B cell (primary cell): Measurements from ENCODE around the gene LMBRD1. TPM values are rescaled to one million over a fixed set of nuclear protein-coding genes. Genes with fewer than 3 reads are reported as not detected.

Experiments
- ATAC-seq: fragments of 200-7000 bp; cut with Tn5 transposase; one replicate; pipeline ENCODE4 v1.10.0; 2021; ENCODE audit warnings: low read depth, mild to moderate bottlenecking, moderate number of reproducible peaks, moderate library complexity
- CTCF ChIA-PET: fragments of 350-600 bp; sonication (Branson Sonifier 250); formaldehyde crosslinking; loops from one replicate; lab custom pipeline; 2021; ENCODE audit warnings: antibody characterized with exemption, inconsistent platforms; lab: Charles Lee
- POLR2A ChIA-PET: fragments of 350-600 bp; sonication (Branson Sonifier 250); formaldehyde crosslinking; loops from one replicate; lab custom pipeline; 2021; ENCODE audit warnings: antibody characterized with exemption; lab: Charles Lee
- DNase-seq: peaks from one replicate; pipeline ENCODE4 v3.0.0; 2013
- H2AFZ ChIP-seq: 2 replicates; pipeline ENCODE4 v1.6.1; 2012; ENCODE audit warnings: mild to moderate bottlenecking, low read depth, low read length; ENCODE audit not compliant: insufficient read depth, poor library complexity, severe bottlenecking
- H3K27ac ChIP-seq, 2 donors: 1 replicate in 1 of 2; 2 replicates in 1 of 2; pipeline ENCODE4 v1.5.1; 2012 to 2013; ENCODE audit warnings: low read length in 2 of 2, mild to moderate bottlenecking in 2 of 2, moderate library complexity in 1 of 2
- H3K27me3 ChIP-seq, 4 experiments: fragments of 200-600 bp in 1 of 4; sonication (generic) in 1 of 4; replicated peaks in 1 of 4; 1 replicate in 2 of 4; 2 replicates in 2 of 4; pipeline versions ENCODE4 v1.6.1 to v1.7.0; 2013 to 2016; ENCODE audit warnings: low read length in 3 of 4, mild to moderate bottlenecking in 2 of 4, mixed read lengths in 1 of 4, moderate library complexity in 1 of 4; ENCODE audit not compliant: insufficient read depth in 4 of 4, control insufficient read depth in 3 of 4; ENCODE audit errors: control extremely low read depth in 1 of 4
- H3K36me3 ChIP-seq, 2 experiments: replicated peaks in 1 of 2; 1 replicate in 1 of 2; 2 replicates in 1 of 2; pipeline versions ENCODE4 v1.6.1 to v1.7.1; 2013; ENCODE audit warnings: low read length in 1 of 2; ENCODE audit not compliant: insufficient read depth in 2 of 2, control insufficient read depth in 1 of 2; ENCODE audit errors: control extremely low read depth in 1 of 2, extremely low read depth in 1 of 2
- H3K4me1 ChIP-seq, 2 donors: fragments of 200-600 bp in 1 of 2; sonication (generic) in 1 of 2; 1 replicate in 1 of 2; 2 replicates in 1 of 2; pipeline versions ENCODE4 v1.5.1 to v1.6.1; 2013 to 2017; ENCODE audit warnings: low read length in 2 of 2; ENCODE audit not compliant: control insufficient read depth in 2 of 2, insufficient read depth in 2 of 2
- H3K4me2 ChIP-seq: replicated peaks from 2 replicates; pipeline ENCODE3; 2012; ENCODE audit warnings: mild to moderate bottlenecking, low read depth, low read length; ENCODE audit not compliant: poor library complexity, severe bottlenecking
- H3K4me3 ChIP-seq, 5 experiments: fragments of 200-600 bp in 1 of 5; sonication (generic) in 1 of 5; 1 replicate in 3 of 5; 2 replicates in 2 of 5; pipeline versions ENCODE4 v1.5.1 to v1.7.0; 2011 to 2016; ENCODE audit warnings: low read length in 4 of 5, mild to moderate bottlenecking in 4 of 5, low read depth in 2 of 5, control low read depth in 1 of 5, moderate library complexity in 1 of 5; ENCODE audit not compliant: insufficient read depth in 1 of 5; ENCODE audit errors: control extremely low read depth in 1 of 5, extremely low read depth in 1 of 5
- H3K79me2 ChIP-seq: fragments of 200-600 bp; sonication (generic); one replicate; pipeline ENCODE4 v1.6.0; 2016; ENCODE audit warnings: low read length; ENCODE audit not compliant: control insufficient read depth, insufficient read depth
- H3K9ac ChIP-seq: fragments of 200-600 bp; sonication (generic); 2 replicates; pipeline ENCODE4 v1.6.1; 2017; ENCODE audit warnings: mild to moderate bottlenecking, low read length, moderate library complexity
- H3K9me3 ChIP-seq, 3 donors: one replicate each; pipeline versions ENCODE4 v1.6.1 to v1.7.1; 2013; ENCODE audit warnings: low read length in 2 of 3; ENCODE audit not compliant: control insufficient read depth in 2 of 3, insufficient read depth in 1 of 3; ENCODE audit errors: control extremely low read depth in 1 of 3
- H4K20me1 ChIP-seq: 2 replicates; pipeline ENCODE4 v1.6.0; 2012; ENCODE audit warnings: mild to moderate bottlenecking, low read length; ENCODE audit not compliant: insufficient read depth, control insufficient read depth, poor library complexity, severe bottlenecking
- H3K27ac Mint-ChIP-seq: one replicate; pipeline ENCODE4 v1.8.0; 2021; ENCODE audit warnings: mixed read lengths
- H3K27me3 Mint-ChIP-seq: one replicate; pipeline ENCODE4 v1.8.0; 2021; ENCODE audit warnings: mixed read lengths
- H3K4me1 Mint-ChIP-seq: one replicate; pipeline ENCODE4 v1.8.0; 2021; ENCODE audit warnings: mixed read lengths
- H3K4me3 Mint-ChIP-seq: one replicate; pipeline ENCODE4 v1.8.0; 2021; ENCODE audit warnings: mixed read lengths
- H3K9me3 Mint-ChIP-seq: one replicate; pipeline ENCODE4 v1.8.0; 2022; ENCODE audit warnings: mixed read lengths; ENCODE audit not compliant: insufficient read depth
- CTCF ChIP-seq: fragments of 200-600 bp; IDR thresholded peaks from one replicate; pipeline ENCODE4 v1.8.0; 2022; ENCODE audit warnings: antibody characterized with exemption, mild to moderate bottlenecking
- EZH2 ChIP-seq: IDR thresholded peaks from 2 replicates; pipeline ENCODE4 v1.6.1; 2012; ENCODE audit warnings: borderline replicate concordance, low read depth, mild to moderate bottlenecking, moderate library complexity, low read length; ENCODE audit not compliant: insufficient read depth, poor library complexity, severe bottlenecking
- WGBS: methylation state at CpG from one replicate; pipeline ENCODE4 v1.1.5; 2013; ENCODE audit warnings: missing lambda C conversion rate; ENCODE audit not compliant: insufficient coverage; 5-methylcytosine and 5-hydroxymethylcytosine counted together
- intact Hi-C: fragments of 100-400 bp; cut with micrococcal nuclease; formaldehyde crosslinking; loops from one replicate; pipeline ENCODE4 v1.10.0; 2022
- polyA plus RNA-seq: library from polyadenylated mRNA; depleted of rRNA; stranded (reverse); fragments of >200 nt; gene quantifications from 2 replicates; pipeline ENCODE4 v1.2.3, GENCODE V29; 2012
- total RNA-seq, 2 donors: library from RNA; stranded (reverse); fragments of 120-200 nt in 1 of 2; gene quantifications; 1 replicate in 1 of 2; 2 replicates in 1 of 2; pipeline versions ENCODE4 v1.2.3 to v1.2.4, GENCODE V29; 2013 to 2022

LMBRD1 gene
- total and polyA plus RNA-seq, 2 donors (not counting 1 experiment from before 2014, with no cell fraction given) = 33.7 to 99.0 TPM

- Histone ChIP-seq H3K27ac (no peak overlapping the region), H3K4me1 (no peaks in the 10 kb centered on the region), H3K9ac (no peak overlapping the region), H3K27me3 (no peaks in the 10 kb centered on the region), H3K79me2 (no peaks in the 10 kb centered on the region), H3K9me3 (no peaks in the 10 kb centered on the region), H4K20me1 (no peaks in the 10 kb centered on the region), H2AFZ (no peak overlapping the region), H3K36me3 (peaks cover 0 to 45% of the 10 kb centered on the region in 2 experiments), H3K4me3 (no peak overlapping the region), H3K4me2 (no peak overlapping the region)
- TF ChIP-seq CTCF (no peak), EZH2 (no peak)
- intact Hi-C loops = no loop called here
- WGBS = 100% methylated on average over 1 of the region's 4 CpGs
- H3K27me3 Mint-ChIP-seq = no peaks in the 10 kb centered on the region
- CTCF ChIA-PET = no interaction called here
- peak overlapping the region; percentile 22 for H3K27ac Mint-ChIP-seq
- H3K9me3 Mint-ChIP-seq = no peaks in the 10 kb centered on the region
- H3K4me1 Mint-ChIP-seq = peaks cover 11% of the 10 kb centered on the region
- no peak for DNase-seq
- H3K4me3 Mint-ChIP-seq = no peak overlapping the region
- ATAC-seq = no peak
- POLR2A ChIA-PET = no interaction called here
Measured at GRCh38 chr6:69705954-69706353, 90.9 kb downstream of the LMBRD1 start.

- no CpG with 5 or more reads among the region's 1 CpG for WGBS
- H3K27me3 Mint-ChIP-seq = no peaks in the 10 kb centered on the region
- H3K4me3 Mint-ChIP-seq = no peak overlapping the region
- H3K9me3 Mint-ChIP-seq = no peaks in the 10 kb centered on the region
- TF ChIP-seq CTCF (no peak), EZH2 (no peak)
- Histone ChIP-seq H4K20me1 (no peaks in the 10 kb centered on the region), H3K9ac (no peak overlapping the region), H2AFZ (no peak overlapping the region), H3K4me2 (no peak overlapping the region), H3K27ac (no peak overlapping the region), H3K79me2 (no peaks in the 10 kb centered on the region), H3K4me1 (no peaks in the 10 kb centered on the region), H3K27me3 (no peaks in the 10 kb centered on the region), H3K36me3 (peaks cover 2 to 52% of the 10 kb centered on the region in 2 experiments), H3K4me3 (no peak overlapping the region), H3K9me3 (no peaks in the 10 kb centered on the region)
- POLR2A ChIA-PET = no interaction called here
- H3K4me1 Mint-ChIP-seq = peaks cover 8% of the 10 kb centered on the region
- no peak overlapping the region for H3K27ac Mint-ChIP-seq
- ATAC-seq = no peak
- CTCF ChIA-PET = no interaction called here
- no peak for DNase-seq
- intact Hi-C loops = no loop called here
Measured at GRCh38 chr6:69704916-69705315, 91.9 kb downstream of the LMBRD1 start.
